ENCODE measurements around the gene FXYD4. TPM values are rescaled to one million over a fixed set of nuclear protein-coding genes. Genes with fewer than 3 reads are reported as not detected.
A peak's percentile ranks its signal among the peaks of the same experiment; 100 is the strongest.
"Not testable (repeated sequence)": the region's sequence is repeated elsewhere in the genome, so short reads cannot be mapped to it uniquely, and the experiment has no call there.

FXYD4 gene
- total RNA-seq, 4 donors from 2014 or later, result not detected

GRCh38 chr10:43421519-43421918 is 50.1 kb downstream of the FXYD4 start:
- intact Hi-C loops (cut with DNase I), result no loop called here
- Histone ChIP-seq H3K27me3 (no peaks in the 10 kb centered on the region), H3K9me3 (no peaks in the 10 kb centered on the region), H3K4me3 (replicated peaks in 1 of 3) (no peak overlapping the region), H3K4me1 (peaks cover 7 to 19% of the 10 kb centered on the region in 2 donors), H3K27ac (peak overlapping the region; percentile 91 to 99 (median 96)), H3K36me3 (no peaks in the 10 kb centered on the region)
- no peak for DNase-seq
- no peak for TF ChIP-seq POLR2A (IDR thresholded peaks at IDR 0.05)
- TF ChIP-seq, protein P1, sequence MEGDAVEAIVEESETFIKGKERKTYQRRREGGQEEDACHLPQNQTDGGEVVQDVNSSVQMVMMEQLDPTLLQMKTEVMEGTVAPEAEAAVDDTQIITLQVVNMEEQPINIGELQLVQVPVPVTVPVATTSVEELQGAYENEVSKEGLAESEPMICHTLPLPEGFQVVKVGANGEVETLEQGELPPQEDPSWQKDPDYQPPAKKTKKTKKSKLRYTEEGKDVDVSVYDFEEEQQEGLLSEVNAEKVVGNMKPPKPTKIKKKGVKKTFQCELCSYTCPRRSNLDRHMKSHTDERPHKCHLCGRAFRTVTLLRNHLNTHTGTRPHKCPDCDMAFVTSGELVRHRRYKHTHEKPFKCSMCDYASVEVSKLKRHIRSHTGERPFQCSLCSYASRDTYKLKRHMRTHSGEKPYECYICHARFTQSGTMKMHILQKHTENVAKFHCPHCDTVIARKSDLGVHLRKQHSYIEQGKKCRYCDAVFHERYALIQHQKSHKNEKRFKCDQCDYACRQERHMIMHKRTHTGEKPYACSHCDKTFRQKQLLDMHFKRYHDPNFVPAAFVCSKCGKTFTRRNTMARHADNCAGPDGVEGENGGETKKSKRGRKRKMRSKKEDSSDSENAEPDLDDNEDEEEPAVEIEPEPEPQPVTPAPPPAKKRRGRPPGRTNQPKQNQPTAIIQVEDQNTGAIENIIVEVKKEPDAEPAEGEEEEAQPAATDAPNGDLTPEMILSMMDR (IDR thresholded peaks at IDR 0.05), result no peak
- 85 to 89% methylated on average over 6 of the region's 6 CpGs for WGBS, 2 donors

DNA sequence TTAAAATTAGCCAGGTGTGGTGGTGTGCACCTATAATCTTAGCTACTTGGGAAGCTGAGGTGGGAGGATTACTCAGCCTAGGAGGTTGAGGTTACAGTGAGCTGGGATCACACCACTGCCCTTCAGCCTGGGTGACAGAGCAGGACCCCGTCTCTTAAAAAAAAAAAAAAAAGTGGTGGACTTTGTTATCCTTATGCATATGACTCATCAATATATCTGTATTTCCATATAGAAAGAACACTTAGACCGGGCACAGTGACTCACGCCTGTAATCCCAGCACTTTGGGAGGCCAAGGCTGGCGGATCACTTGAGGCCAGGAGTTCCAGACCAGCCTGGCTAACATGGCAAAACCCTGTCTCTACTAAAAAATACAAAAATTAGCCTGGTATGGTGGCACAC is 50.5 kb downstream of the FXYD4 start:
- DNase-seq; H3K27me3 ChIP-seq; intact Hi-C loops (cut with DNase I); H3K4me3 ChIP-seq (replicated peaks in 1 of 3); H3K9me3 ChIP-seq; H3K27ac ChIP-seq; H3K36me3 ChIP-seq: not testable (repeated sequence)
- H3K4me1 ChIP-seq, result peaks cover 7 to 19% of the 10 kb centered on the region in 2 donors
- WGBS, 2 donors, result 93 to 96% methylated on average over 4 of the region's 4 CpGs

DNA sequence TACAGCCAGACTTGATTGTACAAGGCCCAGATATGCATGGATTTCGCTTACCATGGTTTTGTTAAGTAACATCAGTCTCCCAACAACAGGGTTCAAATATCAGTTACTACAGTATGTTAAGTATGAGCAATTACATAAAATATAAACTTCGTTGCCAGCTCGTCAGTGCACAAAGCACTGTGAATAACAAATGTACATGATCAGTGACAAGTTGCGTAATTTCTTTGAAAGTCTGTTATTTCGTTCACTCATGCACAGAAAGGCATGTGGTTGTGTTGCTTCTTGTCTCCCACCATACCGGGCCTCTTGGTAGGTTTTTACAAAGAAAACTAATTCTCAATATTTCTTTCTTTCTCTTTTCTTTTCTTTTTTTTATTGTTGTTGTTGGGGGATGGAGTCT is 53.0 kb downstream of the FXYD4 start:
- peak overlapping the region in 2 of 3 donors; percentile 19 to 34 for H3K27ac ChIP-seq
- no peaks in the 10 kb centered on the region for H3K36me3 ChIP-seq
- TF ChIP-seq, protein P1 (IDR thresholded peaks at IDR 0.05), result no peak
- TF ChIP-seq POLR2A (IDR thresholded peaks at IDR 0.05), result no peak
- WGBS, 2 donors, result 80 to 85% methylated on average over 6 of the region's 6 CpGs
- no peak overlapping the region for H3K4me3 ChIP-seq (replicated peaks in 1 of 3)
- intact Hi-C loops (cut with DNase I), result no loop called here
- peaks cover 7 to 19% of the 10 kb centered on the region in 2 donors for H3K4me1 ChIP-seq
- H3K27me3 ChIP-seq, result no peaks in the 10 kb centered on the region
- no peak for DNase-seq
- no peaks in the 10 kb centered on the region for H3K9me3 ChIP-seq

Small RNA genes within 50 kb of the gene (small RNA-seq; reads per million reads assigned to genes)
- gene RNU6ATAC11P (not detected), gene SNORD3J (not detected)

Other genes with a start within 250 kb of the FXYD4 start
- 10 to 100 TPM; 14.4 to 24.1 (median 20.0) TPM for gene CSGALNACT2, start 233.2 kb upstream of the FXYD4 start, total RNA-seq
- gene RASGEF1A, start 104.6 kb upstream of the FXYD4 start, total RNA-seq, result 1 to 10 TPM; 1.2 to 3.0 (median 2.0) TPM
- 100 to 1,000 TPM; 148 to 158 (median 155) TPM for gene HNRNPF, start 37.5 kb downstream of the FXYD4 start, total RNA-seq
- 10 to 100 TPM; 11.9 to 21.7 (median 19.9) TPM for gene ZNF487, start 65.5 kb downstream of the FXYD4 start, total RNA-seq
- 1 to 10 TPM; 4.8 to 8.7 (median 6.6) TPM for gene ZNF239, start 203.0 kb downstream of the FXYD4 start, total RNA-seq
- 1 to 10 TPM; 1.5 to 3.3 (median 2.2) TPM for gene ZNF485, start 234.8 kb downstream of the FXYD4 start, total RNA-seq